WTC11 (cell line): ENCODE data around the gene SCD5. TPM values are rescaled to one million over a fixed set of nuclear protein-coding genes. Genes with fewer than 3 reads are reported as not detected.
A peak's percentile ranks its signal among the peaks of the same experiment; 100 is the strongest.

Experiments
- ATAC-seq: fragments of 200-7000 bp; cut with Tn5 transposase; 2 replicates; pipeline ENCODE4 v1.10.0; 2021; ENCODE audit warnings: mild to moderate bottlenecking, moderate library complexity
- CTCF ChIA-PET: fragments of 300-600 bp; sonication (Branson Sonifier 250); formaldehyde crosslinking; loops from one replicate; lab custom pipeline; 2021; ENCODE audit warnings: antibody characterized with exemption; lab: Charles Lee
- POLR2A ChIA-PET: fragments of 350-600 bp; sonication (Branson Sonifier 250); formaldehyde crosslinking; loops from one replicate; lab custom pipeline; 2021; ENCODE audit warnings: antibody characterized with exemption; lab: Charles Lee
- DNase-seq: peaks from one replicate; pipeline ENCODE4 v3.0.0; 2021; ENCODE audit warnings: low spot score
- H3K27ac Mint-ChIP-seq: 2 replicates; pipeline ENCODE4 v1.8.0; 2021; ENCODE audit warnings: mixed read lengths
- H3K27me3 Mint-ChIP-seq: 2 replicates; pipeline ENCODE4 v1.8.0; 2021; ENCODE audit warnings: low read depth, mild to moderate bottlenecking, moderate library complexity, mixed read lengths
- H3K36me3 Mint-ChIP-seq: 2 replicates; pipeline ENCODE4 v1.8.0; 2021; ENCODE audit warnings: mixed read lengths
- H3K4me1 Mint-ChIP-seq: 2 replicates; pipeline ENCODE4 v1.8.0; 2022; ENCODE audit warnings: mixed read lengths
- H3K4me3 Mint-ChIP-seq: 2 replicates; pipeline ENCODE4 v1.8.0; 2021; ENCODE audit warnings: mild to moderate bottlenecking, moderate library complexity, mixed read lengths
- H3K9me3 Mint-ChIP-seq: 2 replicates; pipeline ENCODE4 v1.8.0; 2021; ENCODE audit warnings: mixed read lengths
- CBFB ChIP-seq: sonication (generic); formaldehyde crosslinking; IDR thresholded peaks from 2 replicates; pipeline ENCODE4 v1.8.1; 2022; ENCODE audit warnings: mild to moderate bottlenecking, low read depth, missing genetic modification reagents
- CREB1 ChIP-seq: sonication (generic); formaldehyde crosslinking; IDR thresholded peaks from 2 replicates; pipeline ENCODE4 v1.8.0; 2023; ENCODE audit warnings: mild to moderate bottlenecking, missing genetic modification reagents
- EMX1 ChIP-seq: fragments of 250-450 bp; sonication (Bioruptor Pico); IDR thresholded peaks from 2 replicates; pipeline ENCODE4 v1.8.0; 2021; ENCODE audit warnings: mild to moderate bottlenecking
- FOXK1 ChIP-seq: sonication (generic); formaldehyde crosslinking; IDR thresholded peaks from 2 replicates; pipeline ENCODE4 v1.8.0; 2022; ENCODE audit warnings: mild to moderate bottlenecking, moderate library complexity, missing genetic modification reagents
- JAZF1 ChIP-seq: fragments of 250-450 bp; sonication (Bioruptor Pico); IDR thresholded peaks from 2 replicates; pipeline ENCODE4 v1.9.0; 2021; ENCODE audit warnings: moderate library complexity, mild to moderate bottlenecking, inconsistent platforms
- JUN ChIP-seq: sonication (generic); formaldehyde crosslinking; IDR thresholded peaks from 2 replicates; pipeline ENCODE4 v1.8.0; 2023; ENCODE audit warnings: mild to moderate bottlenecking, missing genetic modification reagents
- NFATC4 ChIP-seq: fragments of 250-450 bp; sonication (Bioruptor Pico); IDR thresholded peaks from 2 replicates; pipeline ENCODE4 v1.9.0; 2021; ENCODE audit warnings: mild to moderate bottlenecking
- NFE2L1 ChIP-seq: sonication (generic); formaldehyde crosslinking; IDR thresholded peaks from 2 replicates; pipeline ENCODE4 v1.8.1; 2023; ENCODE audit warnings: missing genetic modification reagents
- NFYB ChIP-seq: sonication (generic); formaldehyde crosslinking; conservative IDR thresholded peaks from 2 replicates; pipeline ENCODE4 v1.8.0; 2022; ENCODE audit warnings: low read depth, missing genetic modification reagents
- PRRX2 ChIP-seq: fragments of 250-450 bp; sonication (Bioruptor Pico); IDR thresholded peaks from 2 replicates; pipeline ENCODE4 v1.8.0; 2021; ENCODE audit warnings: mild to moderate bottlenecking
- SMAD3 ChIP-seq: sonication (generic); formaldehyde crosslinking; IDR thresholded peaks from 2 replicates; pipeline ENCODE4 v1.8.0; 2022; ENCODE audit warnings: missing genetic modification reagents, mild to moderate bottlenecking, borderline replicate concordance
- SOX15 ChIP-seq: fragments of 250-450 bp; sonication (Bioruptor Pico); IDR thresholded peaks from 2 replicates; pipeline ENCODE4 v1.9.0; 2021; ENCODE audit warnings: mild to moderate bottlenecking
- TP53 ChIP-seq: sonication (generic); formaldehyde crosslinking; IDR thresholded peaks from 2 replicates; pipeline ENCODE4 v1.8.1; 2023; ENCODE audit warnings: mild to moderate bottlenecking, missing genetic modification reagents
- ZNF138 ChIP-seq: sonication (generic); formaldehyde crosslinking; conservative IDR thresholded peaks from 2 replicates; pipeline ENCODE4 v1.8.1; 2022; ENCODE audit warnings: mild to moderate bottlenecking, moderate library complexity, missing genetic modification reagents
- ZNF317 ChIP-seq: sonication (generic); formaldehyde crosslinking; IDR thresholded peaks from 2 replicates; pipeline ENCODE4 v1.8.1; 2023; ENCODE audit warnings: low read depth, mild to moderate bottlenecking, moderate library complexity, missing genetic modification reagents, borderline replicate concordance
- ZNF416 ChIP-seq: fragments of 250-450 bp; sonication (Bioruptor Pico); IDR thresholded peaks from 2 replicates; pipeline ENCODE4 v1.9.0; 2021; ENCODE audit warnings: mild to moderate bottlenecking, inconsistent platforms
- ZNF423 ChIP-seq: fragments of 250-450 bp; sonication (Bioruptor Pico); IDR thresholded peaks from 2 replicates; pipeline ENCODE4 v2.1.2; 2022; ENCODE audit warnings: mild to moderate bottlenecking, moderate library complexity
- total RNA-seq: library from RNA; stranded (reverse); gene quantifications from 3 replicates; pipeline ENCODE4 v1.2.3, GENCODE V29; 2021
- TF ChIP-seq, protein P1 (sequence below): sonication (generic); formaldehyde crosslinking; conservative IDR thresholded peaks from 2 replicates; pipeline ENCODE4 v1.8.1; 2023; ENCODE audit warnings: mild to moderate bottlenecking, low read depth, missing genetic modification reagents, moderate library complexity
- TF ChIP-seq, protein P2 (sequence below): fragments of 250-450 bp; sonication (Bioruptor Pico); IDR thresholded peaks from 2 replicates; pipeline ENCODE4 v1.9.0; 2021; ENCODE audit warnings: mild to moderate bottlenecking
- TF ChIP-seq, protein P3 (sequence below): sonication (generic); formaldehyde crosslinking; IDR thresholded peaks from 2 replicates; pipeline ENCODE4 v1.8.1; 2023; ENCODE audit warnings: mild to moderate bottlenecking, missing genetic modification reagents
- TF ChIP-seq, protein P4 (sequence below): fragments of 200-600 bp; IDR thresholded peaks from 2 replicates; pipeline ENCODE4 v1.8.0; 2022; ENCODE audit warnings: antibody characterized with exemption
- TF ChIP-seq, protein P5 (sequence below): sonication (generic); formaldehyde crosslinking; IDR thresholded peaks from 2 replicates; pipeline ENCODE4 v1.8.1; 2023; ENCODE audit warnings: mild to moderate bottlenecking, moderate library complexity, missing genetic modification reagents
- TF ChIP-seq, protein P6 (sequence below): sonication (generic); formaldehyde crosslinking; IDR thresholded peaks from 2 replicates; pipeline ENCODE4 v1.8.0; 2022; ENCODE audit warnings: mild to moderate bottlenecking, missing genetic modification reagents
- TF ChIP-seq, protein P7 (sequence below): fragments of 250-450 bp; sonication (Bioruptor Pico); IDR thresholded peaks from 2 replicates; pipeline ENCODE4 v2.1.2; 2022; ENCODE audit warnings: mild to moderate bottlenecking, moderate library complexity

SCD5 gene
- total RNA-seq, 1 experiment from 2014 or later = 6.3 TPM

DNA sequence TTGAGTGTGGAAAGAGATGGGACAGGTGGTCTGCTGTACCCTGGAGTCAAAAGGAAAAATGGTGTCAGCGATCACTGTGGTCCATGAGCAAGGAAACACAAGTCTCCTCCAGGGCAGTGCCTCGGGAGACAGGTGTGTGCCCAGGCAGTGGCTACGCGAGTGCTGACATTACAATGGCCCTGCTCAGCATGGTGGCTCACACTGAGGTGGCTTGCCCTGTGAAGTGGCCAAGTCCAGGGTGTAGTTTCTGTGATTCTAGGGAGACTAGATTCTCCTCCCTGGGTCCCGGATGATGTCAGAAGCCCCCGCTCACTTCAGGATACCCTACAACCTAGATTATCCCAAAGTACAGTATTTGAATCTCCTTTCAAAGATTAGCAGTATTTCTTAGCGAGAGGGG lies 192.0 kb downstream of the SCD5 start:
- H3K4me1 Mint-ChIP-seq = no peaks in the 10 kb centered on the region
- no peak overlapping the region for H3K4me3 Mint-ChIP-seq
- H3K27me3 Mint-ChIP-seq = no peaks in the 10 kb centered on the region; the same call in 1 of the 2 replicates
- ATAC-seq (peak; percentile 39; the same call in 1 of the 2 replicates), DNase-seq (no peak)
- ChIA-PET POLR2A (no interaction called here), CTCF (no interaction called here)
- no peaks in the 10 kb centered on the region for H3K9me3 Mint-ChIP-seq
- no peaks in the 10 kb centered on the region for H3K36me3 Mint-ChIP-seq
- TF ChIP-seq ZNF416 (CRISPR knock-in tag) = no peak
- TF ChIP-seq, protein P1, sequence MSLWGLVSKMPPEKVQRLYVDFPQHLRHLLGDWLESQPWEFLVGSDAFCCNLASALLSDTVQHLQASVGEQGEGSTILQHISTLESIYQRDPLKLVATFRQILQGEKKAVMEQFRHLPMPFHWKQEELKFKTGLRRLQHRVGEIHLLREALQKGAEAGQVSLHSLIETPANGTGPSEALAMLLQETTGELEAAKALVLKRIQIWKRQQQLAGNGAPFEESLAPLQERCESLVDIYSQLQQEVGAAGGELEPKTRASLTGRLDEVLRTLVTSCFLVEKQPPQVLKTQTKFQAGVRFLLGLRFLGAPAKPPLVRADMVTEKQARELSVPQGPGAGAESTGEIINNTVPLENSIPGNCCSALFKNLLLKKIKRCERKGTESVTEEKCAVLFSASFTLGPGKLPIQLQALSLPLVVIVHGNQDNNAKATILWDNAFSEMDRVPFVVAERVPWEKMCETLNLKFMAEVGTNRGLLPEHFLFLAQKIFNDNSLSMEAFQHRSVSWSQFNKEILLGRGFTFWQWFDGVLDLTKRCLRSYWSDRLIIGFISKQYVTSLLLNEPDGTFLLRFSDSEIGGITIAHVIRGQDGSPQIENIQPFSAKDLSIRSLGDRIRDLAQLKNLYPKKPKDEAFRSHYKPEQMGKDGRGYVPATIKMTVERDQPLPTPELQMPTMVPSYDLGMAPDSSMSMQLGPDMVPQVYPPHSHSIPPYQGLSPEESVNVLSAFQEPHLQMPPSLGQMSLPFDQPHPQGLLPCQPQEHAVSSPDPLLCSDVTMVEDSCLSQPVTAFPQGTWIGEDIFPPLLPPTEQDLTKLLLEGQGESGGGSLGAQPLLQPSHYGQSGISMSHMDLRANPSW (CRISPR knock-in tag) = no peak
- TF ChIP-seq, protein P2, sequence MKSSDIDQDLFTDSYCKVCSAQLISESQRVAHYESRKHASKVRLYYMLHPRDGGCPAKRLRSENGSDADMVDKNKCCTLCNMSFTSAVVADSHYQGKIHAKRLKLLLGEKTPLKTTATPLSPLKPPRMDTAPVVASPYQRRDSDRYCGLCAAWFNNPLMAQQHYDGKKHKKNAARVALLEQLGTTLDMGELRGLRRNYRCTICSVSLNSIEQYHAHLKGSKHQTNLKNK (CRISPR knock-in tag) = no peak
- TF ChIP-seq CREB1 = no peak
- TF ChIP-seq JUN = no peak
- TF ChIP-seq NFE2L1 = no peak
- TF ChIP-seq NFATC4 (CRISPR knock-in tag) = no peak
- H3K27ac Mint-ChIP-seq = no peak overlapping the region

DNA sequence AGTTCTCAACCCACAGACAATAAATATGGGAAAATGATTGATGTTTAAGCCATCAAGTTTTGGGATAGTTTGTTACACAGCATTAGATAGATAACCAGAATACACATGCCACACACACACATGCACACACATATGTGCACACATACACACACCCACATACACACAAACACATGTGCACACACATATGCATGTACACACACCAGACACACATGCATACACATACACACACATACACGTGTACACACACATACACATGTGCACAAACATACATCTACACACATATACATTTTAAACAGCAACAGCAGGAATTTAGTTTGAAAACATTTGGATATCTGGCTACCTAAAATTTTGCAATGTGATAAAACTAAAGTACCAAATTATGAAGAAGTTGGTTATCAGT lies 194.1 kb downstream of the SCD5 start:
- ATAC-seq (no peak), DNase-seq (no peak)
- Mint-ChIP-seq H3K4me1 (no peaks in the 10 kb centered on the region), H3K9me3 (no peaks in the 10 kb centered on the region), H3K27me3 (no peaks in the 10 kb centered on the region; the same call in 1 of the 2 replicates), H3K27ac (no peak overlapping the region), H3K4me3 (no peak overlapping the region), H3K36me3 (no peaks in the 10 kb centered on the region)
- ChIA-PET CTCF (no interaction called here), POLR2A (no interaction called here)
- TF ChIP-seq PRRX2 (CRISPR knock-in tag) (no peak), EMX1 (no peak), JUN (no peak), ZNF317 (CRISPR knock-in tag) (no peak), SMAD3 (CRISPR knock-in tag) (no peak), ZNF138 (CRISPR knock-in tag) (no peak), SOX15 (no peak), NFYB (no peak), FOXK1 (CRISPR knock-in tag) (no peak), TP53 (CRISPR knock-in tag) (no peak), ZNF423 (CRISPR knock-in tag) (no peak), JAZF1 (CRISPR knock-in tag) (no peak), CBFB (CRISPR knock-in tag) (no peak)
- TF ChIP-seq, protein P3, sequence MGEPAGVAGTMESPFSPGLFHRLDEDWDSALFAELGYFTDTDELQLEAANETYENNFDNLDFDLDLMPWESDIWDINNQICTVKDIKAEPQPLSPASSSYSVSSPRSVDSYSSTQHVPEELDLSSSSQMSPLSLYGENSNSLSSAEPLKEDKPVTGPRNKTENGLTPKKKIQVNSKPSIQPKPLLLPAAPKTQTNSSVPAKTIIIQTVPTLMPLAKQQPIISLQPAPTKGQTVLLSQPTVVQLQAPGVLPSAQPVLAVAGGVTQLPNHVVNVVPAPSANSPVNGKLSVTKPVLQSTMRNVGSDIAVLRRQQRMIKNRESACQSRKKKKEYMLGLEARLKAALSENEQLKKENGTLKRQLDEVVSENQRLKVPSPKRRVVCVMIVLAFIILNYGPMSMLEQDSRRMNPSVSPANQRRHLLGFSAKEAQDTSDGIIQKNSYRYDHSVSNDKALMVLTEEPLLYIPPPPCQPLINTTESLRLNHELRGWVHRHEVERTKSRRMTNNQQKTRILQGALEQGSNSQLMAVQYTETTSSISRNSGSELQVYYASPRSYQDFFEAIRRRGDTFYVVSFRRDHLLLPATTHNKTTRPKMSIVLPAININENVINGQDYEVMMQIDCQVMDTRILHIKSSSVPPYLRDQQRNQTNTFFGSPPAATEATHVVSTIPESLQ (CRISPR knock-in tag) = no peak
- TF ChIP-seq, protein P4, sequence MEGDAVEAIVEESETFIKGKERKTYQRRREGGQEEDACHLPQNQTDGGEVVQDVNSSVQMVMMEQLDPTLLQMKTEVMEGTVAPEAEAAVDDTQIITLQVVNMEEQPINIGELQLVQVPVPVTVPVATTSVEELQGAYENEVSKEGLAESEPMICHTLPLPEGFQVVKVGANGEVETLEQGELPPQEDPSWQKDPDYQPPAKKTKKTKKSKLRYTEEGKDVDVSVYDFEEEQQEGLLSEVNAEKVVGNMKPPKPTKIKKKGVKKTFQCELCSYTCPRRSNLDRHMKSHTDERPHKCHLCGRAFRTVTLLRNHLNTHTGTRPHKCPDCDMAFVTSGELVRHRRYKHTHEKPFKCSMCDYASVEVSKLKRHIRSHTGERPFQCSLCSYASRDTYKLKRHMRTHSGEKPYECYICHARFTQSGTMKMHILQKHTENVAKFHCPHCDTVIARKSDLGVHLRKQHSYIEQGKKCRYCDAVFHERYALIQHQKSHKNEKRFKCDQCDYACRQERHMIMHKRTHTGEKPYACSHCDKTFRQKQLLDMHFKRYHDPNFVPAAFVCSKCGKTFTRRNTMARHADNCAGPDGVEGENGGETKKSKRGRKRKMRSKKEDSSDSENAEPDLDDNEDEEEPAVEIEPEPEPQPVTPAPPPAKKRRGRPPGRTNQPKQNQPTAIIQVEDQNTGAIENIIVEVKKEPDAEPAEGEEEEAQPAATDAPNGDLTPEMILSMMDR = no peak
- TF ChIP-seq, protein P5, sequence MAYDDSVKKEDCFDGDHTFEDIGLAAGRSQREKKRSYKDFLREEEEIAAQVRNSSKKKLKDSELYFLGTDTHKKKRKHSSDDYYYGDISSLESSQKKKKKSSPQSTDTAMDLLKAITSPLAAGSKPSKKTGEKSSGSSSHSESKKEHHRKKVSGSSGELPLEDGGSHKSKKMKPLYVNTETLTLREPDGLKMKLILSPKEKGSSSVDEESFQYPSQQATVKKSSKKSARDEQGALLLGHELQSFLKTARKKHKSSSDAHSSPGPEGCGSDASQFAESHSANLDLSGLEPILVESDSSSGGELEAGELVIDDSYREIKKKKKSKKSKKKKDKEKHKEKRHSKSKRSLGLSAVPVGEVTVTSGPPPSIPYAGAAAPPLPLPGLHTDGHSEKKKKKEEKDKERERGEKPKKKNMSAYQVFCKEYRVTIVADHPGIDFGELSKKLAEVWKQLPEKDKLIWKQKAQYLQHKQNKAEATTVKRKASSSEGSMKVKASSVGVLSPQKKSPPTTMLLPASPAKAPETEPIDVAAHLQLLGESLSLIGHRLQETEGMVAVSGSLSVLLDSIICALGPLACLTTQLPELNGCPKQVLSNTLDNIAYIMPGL = no peak
- TF ChIP-seq, protein P6, sequence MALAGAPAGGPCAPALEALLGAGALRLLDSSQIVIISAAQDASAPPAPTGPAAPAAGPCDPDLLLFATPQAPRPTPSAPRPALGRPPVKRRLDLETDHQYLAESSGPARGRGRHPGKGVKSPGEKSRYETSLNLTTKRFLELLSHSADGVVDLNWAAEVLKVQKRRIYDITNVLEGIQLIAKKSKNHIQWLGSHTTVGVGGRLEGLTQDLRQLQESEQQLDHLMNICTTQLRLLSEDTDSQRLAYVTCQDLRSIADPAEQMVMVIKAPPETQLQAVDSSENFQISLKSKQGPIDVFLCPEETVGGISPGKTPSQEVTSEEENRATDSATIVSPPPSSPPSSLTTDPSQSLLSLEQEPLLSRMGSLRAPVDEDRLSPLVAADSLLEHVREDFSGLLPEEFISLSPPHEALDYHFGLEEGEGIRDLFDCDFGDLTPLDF (CRISPR knock-in tag) = no peak
- TF ChIP-seq, protein P7, sequence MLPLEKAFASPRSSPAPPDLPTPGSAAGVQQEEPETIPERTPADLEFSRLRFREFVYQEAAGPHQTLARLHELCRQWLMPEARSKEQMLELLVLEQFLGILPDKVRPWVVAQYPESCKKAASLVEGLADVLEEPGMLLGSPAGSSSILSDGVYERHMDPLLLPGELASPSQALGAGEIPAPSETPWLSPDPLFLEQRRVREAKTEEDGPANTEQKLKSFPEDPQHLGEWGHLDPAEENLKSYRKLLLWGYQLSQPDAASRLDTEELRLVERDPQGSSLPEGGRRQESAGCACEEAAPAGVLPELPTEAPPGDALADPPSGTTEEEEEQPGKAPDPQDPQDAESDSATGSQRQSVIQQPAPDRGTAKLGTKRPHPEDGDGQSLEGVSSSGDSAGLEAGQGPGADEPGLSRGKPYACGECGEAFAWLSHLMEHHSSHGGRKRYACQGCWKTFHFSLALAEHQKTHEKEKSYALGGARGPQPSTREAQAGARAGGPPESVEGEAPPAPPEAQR (CRISPR knock-in tag) = no peak
- TF ChIP-seq, all 79 proteins: peak for 0
